GM13977 (cell line): Measurements from ENCODE around the gene CNST.

ENCODE experiments used
- DNase-seq: peaks from one replicate; pipeline ENCODE4 v3.0.0; 2012; ENCODE audit warnings: low spot score
- CTCF ChIP-seq: IDR thresholded peaks from 2 replicates; pipeline ENCODE4 v1.5.1; 2012; ENCODE audit warnings: mild to moderate bottlenecking, control low read depth; ENCODE audit not compliant: insufficient read depth; ENCODE audit errors: extremely low read depth, missing control alignments
- in situ Hi-C: fragments of 300-500 bp; cut with MboI; formaldehyde crosslinking; loops from one replicate; pipeline ENCODE4 v1.12.0; 2022; ENCODE audit warnings: low sequenced_read_pairs, low pct_unique_long_range_greater_than_20kb, mixed read lengths, inconsistent platforms; ENCODE audit not compliant: unreplicated experiment

CNST gene

GRCh38 chr1:246566128-246566812 lies at the start of gene CNST, which contains the start of gene TFB2M:
Gene CNST (plus strand): TSS chr1:246566456. CDS start chr1:246591563, 25,107 bp downstream.
Gene TFB2M (minus strand): TSS chr1:246566261. CDS start chr1:246566138, 123 bp downstream.
- TF ChIP-seq CTCF: no peak
- peak; percentile 90 for DNase-seq
- in situ Hi-C loops: no loop called here

GRCh38 chr1:246517391-246517790 lies 48.9 kb upstream of the CNST start:
- no peak for DNase-seq
- no peak for TF ChIP-seq CTCF
- in situ Hi-C loops: no loop called here

GRCh38 chr1:246518456-246519205 lies 47.6 kb upstream of the CNST start:
- no peak for DNase-seq
- TF ChIP-seq CTCF: no peak
- in situ Hi-C loops: no loop called here

GRCh38 chr1:246519514-246519913 lies 46.7 kb upstream of the CNST start:
- DNase-seq: no peak
- TF ChIP-seq CTCF: no peak
- in situ Hi-C loops: no loop called here

- no peak for TF ChIP-seq CTCF
- no peak for DNase-seq
- in situ Hi-C loops: no loop called here
Measured at GRCh38 chr1:246526380-246526779, 39.9 kb upstream of the CNST start.

GRCh38 chr1:246526915-246527314 lies 39.3 kb upstream of the CNST start:
- in situ Hi-C loops: no loop called here
- no peak for TF ChIP-seq CTCF
- no peak for DNase-seq
